ENCODE data around the gene OR4D1. TPM values are rescaled to one million over a fixed set of nuclear protein-coding genes. Genes with fewer than 3 reads are reported as not detected.

Gene OR4D1
- total and polyA plus RNA-seq, 9 of the 15 experiments (the other 6 are each of a cell fraction or from before 2014, with no cell fraction given): not detected

DNA sequence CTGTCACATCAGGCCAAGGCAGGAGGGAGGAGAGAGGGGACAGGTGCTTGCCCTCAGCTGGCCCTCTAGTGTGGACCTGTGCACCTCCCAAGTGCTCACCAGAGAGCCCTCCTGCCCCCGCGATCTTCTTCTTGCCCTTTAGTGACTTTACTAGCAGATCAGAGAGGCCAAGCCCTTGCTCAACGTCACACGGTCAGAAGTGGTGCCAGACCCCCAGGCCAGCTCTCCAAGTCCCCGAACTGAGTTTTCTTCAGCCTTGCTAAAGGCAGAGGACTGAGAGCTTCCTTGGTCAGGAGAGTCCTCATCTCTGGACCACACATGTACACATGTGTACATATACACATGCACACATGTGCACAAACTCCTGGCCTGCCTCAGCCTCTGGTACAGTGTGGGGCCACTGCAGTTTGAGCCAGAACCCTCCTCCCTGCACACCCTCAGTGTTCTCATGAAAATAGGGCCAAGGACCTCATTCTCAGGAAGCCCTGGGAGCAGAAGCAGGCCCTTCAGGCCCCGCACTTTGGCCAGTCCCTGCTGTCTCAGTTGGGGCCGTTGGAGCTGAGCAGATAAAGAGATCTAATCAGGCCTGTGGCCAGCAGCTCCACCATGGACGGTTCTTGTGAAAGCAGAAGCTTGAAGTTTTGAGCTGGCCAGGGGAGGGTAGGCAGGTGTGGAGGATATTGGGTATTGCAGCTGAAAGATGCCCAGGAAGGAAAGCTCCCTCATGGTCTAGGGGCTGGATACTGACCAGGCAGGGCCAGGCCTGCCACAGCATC, 37.0 kb downstream of the OR4D1 start (continued):
- TF ChIP-seq, protein P1, sequence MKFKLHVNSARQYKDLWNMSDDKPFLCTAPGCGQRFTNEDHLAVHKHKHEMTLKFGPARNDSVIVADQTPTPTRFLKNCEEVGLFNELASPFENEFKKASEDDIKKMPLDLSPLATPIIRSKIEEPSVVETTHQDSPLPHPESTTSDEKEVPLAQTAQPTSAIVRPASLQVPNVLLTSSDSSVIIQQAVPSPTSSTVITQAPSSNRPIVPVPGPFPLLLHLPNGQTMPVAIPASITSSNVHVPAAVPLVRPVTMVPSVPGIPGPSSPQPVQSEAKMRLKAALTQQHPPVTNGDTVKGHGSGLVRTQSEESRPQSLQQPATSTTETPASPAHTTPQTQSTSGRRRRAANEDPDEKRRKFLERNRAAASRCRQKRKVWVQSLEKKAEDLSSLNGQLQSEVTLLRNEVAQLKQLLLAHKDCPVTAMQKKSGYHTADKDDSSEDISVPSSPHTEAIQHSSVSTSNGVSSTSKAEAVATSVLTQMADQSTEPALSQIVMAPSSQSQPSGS (CRISPR knock-in tag; IDR thresholded peaks at IDR 0.05): no peak
- TF ChIP-seq, protein P2, sequence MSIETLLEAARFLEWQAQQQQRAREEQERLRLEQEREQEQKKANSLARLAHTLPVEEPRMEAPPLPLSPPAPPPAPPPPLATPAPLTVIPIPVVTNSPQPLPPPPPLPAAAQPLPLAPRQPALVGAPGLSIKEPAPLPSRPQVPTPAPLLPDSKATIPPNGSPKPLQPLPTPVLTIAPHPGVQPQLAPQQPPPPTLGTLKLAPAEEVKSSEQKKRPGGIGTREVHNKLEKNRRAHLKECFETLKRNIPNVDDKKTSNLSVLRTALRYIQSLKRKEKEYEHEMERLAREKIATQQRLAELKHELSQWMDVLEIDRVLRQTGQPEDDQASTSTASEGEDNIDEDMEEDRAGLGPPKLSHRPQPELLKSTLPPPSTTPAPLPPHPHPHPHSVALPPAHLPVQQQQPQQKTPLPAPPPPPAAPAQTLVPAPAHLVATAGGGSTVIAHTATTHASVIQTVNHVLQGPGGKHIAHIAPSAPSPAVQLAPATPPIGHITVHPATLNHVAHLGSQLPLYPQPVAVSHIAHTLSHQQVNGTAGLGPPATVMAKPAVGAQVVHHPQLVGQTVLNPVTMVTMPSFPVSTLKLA (conservative IDR thresholded peaks at IDR 0.05): no peak
- TF ChIP-seq KDM2B (CRISPR knock-in tag; IDR thresholded peaks at IDR 0.05): no peak

DNA sequence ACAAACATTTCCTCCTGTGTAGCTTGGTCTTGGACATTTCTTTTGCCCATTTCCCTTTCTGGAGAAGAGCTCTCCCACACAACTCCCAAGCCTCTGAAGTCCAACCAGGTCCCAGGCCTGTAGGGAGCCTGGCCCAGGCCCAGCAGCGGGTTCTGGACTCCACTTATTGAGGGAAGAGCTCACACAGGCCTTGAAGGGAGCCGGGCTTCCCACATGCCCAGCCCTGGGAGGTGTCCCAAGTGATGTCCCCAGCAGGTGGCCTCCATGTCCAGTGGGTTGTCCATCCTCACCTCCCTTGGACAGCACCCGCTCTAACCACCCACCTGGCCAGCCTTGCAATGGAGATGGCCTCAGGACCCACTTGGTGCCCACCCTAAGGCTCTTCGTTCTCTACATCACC, 38.4 kb downstream of the OR4D1 start:
- BruUV-seq (replicated peaks): no TSS peak
- no peak overlapping the region for H3K4me2 ChIP-seq (ENCODE audit: insufficient read depth, low read length)
- in situ Hi-C loops (cut with MboI): no loop called here
- TF ChIP-seq GATAD2A (IDR thresholded peaks at IDR 0.05) (no peak), KAT2B (IDR thresholded peaks at IDR 0.05; ENCODE audit: low read depth, low read length) (no peak), L3MBTL2 (IDR thresholded peaks at IDR 0.05) (no peak), KLF6 (CRISPR knock-in tag; IDR thresholded peaks at IDR 0.05; ENCODE audit: borderline replicate concordance) (no peak), SMARCC2 (IDR thresholded peaks at IDR 0.05; ENCODE audit: low read depth) (no peak)
- TF ChIP-seq, protein P3, sequence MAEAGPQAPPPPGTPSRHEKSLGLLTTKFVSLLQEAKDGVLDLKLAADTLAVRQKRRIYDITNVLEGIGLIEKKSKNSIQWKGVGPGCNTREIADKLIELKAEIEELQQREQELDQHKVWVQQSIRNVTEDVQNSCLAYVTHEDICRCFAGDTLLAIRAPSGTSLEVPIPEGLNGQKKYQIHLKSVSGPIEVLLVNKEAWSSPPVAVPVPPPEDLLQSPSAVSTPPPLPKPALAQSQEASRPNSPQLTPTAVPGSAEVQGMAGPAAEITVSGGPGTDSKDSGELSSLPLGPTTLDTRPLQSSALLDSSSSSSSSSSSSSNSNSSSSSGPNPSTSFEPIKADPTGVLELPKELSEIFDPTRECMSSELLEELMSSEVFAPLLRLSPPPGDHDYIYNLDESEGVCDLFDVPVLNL (CRISPR knock-in tag; IDR thresholded peaks at IDR 0.05; ENCODE audit: low read depth): no peak

More for the DNA sequence above, 38.4 kb downstream of the OR4D1 start:
- ChIA-PET CTCF (ENCODE audit: low intra/inter-chr PET ratio) (no interaction called here), POLR2A (no interaction called here)
- DNase-seq (ENCODE audit: extremely low read depth in 1 of 4, low spot score in 3 of 4) (peak in 1 of 4 experiments; percentile 7), ATAC-seq (no peak), FAIRE-seq (no peak)
- H4K20me1 ChIP-seq (replicated peaks; ENCODE audit: control insufficient read depth, insufficient read depth, low read length): no peaks in the 10 kb centered on the region
- no peaks in the 10 kb centered on the region for H3K79me2 ChIP-seq (ENCODE audit: control insufficient read depth, insufficient read depth, low read length)
- WGBS (ENCODE audit: insufficient coverage, low coverage, missing lambda C conversion rate): 48% methylated on average over 3 of the region's 4 CpGs
- intact Hi-C loops (cut with micrococcal nuclease): no loop called here
- no peaks in the 10 kb centered on the region for H3K36me3 ChIP-seq (ENCODE audit: control insufficient read depth, insufficient read depth, low read length)
- no peaks in the 10 kb centered on the region for H3K9me3 ChIP-seq (replicated peaks; ENCODE audit: control insufficient read depth, insufficient read depth, low read depth, low read length)
- no peaks in the 10 kb centered on the region; a peak in 2 of 5 replicates for H3K27me3 ChIP-seq (ENCODE audit: control insufficient read depth in 2 of 2, insufficient read depth in 2 of 2, low read length in 2 of 2)
- H3K27ac ChIP-seq (ENCODE audit: extremely low read depth, low read depth, low read length): no peak overlapping the region
- no peak overlapping the region for H3K9ac ChIP-seq (ENCODE audit: insufficient read depth in 1 of 2, low read depth in 2 of 2, low read length in 2 of 2)
- no peaks in the 10 kb centered on the region for H3K9me1 ChIP-seq (ENCODE audit: control insufficient read depth, insufficient read depth, low read length)
- no peak overlapping the region for H3K4me3 ChIP-seq
- H2AFZ ChIP-seq (ENCODE audit: low read depth, low read length): no peak overlapping the region
- peaks cover 45 to 46% of the 10 kb centered on the region in 2 experiments for H3K4me1 ChIP-seq (replicated peaks in 1 of 2; ENCODE audit: control insufficient read depth in 2 of 2, insufficient read depth in 2 of 2, low read length in 2 of 2)
